HUES64 (cell line): ENCODE data around the gene LARP1.
"Not testable (repeated sequence)": the region's sequence is repeated elsewhere in the genome, so short reads cannot be mapped to it uniquely, and the experiment has no call there.

Experiments
- H3K27ac ChIP-seq: 2 replicates; pipeline ENCODE4 v1.7.0; 2013; ENCODE audit warnings: low read depth, low read length, inconsistent platforms
- H3K27me3 ChIP-seq: 2 replicates; pipeline ENCODE4 v1.6.1; 2013; ENCODE audit warnings: mild to moderate bottlenecking, low read length; ENCODE audit not compliant: insufficient read depth
- H3K36me3 ChIP-seq: 2 replicates; pipeline ENCODE4 v1.6.1; 2013; ENCODE audit warnings: mild to moderate bottlenecking, low read length; ENCODE audit not compliant: insufficient read depth
- H3K4me1 ChIP-seq: 2 replicates; pipeline ENCODE4 v1.6.1; 2013; ENCODE audit warnings: mild to moderate bottlenecking, low read length, moderate library complexity; ENCODE audit not compliant: insufficient read depth
- H3K4me3 ChIP-seq: 2 replicates; pipeline ENCODE4 v1.5.1; 2013; ENCODE audit warnings: mild to moderate bottlenecking, low read length, moderate library complexity
- H3K9ac ChIP-seq: 2 replicates; pipeline ENCODE4 v1.6.1; 2013; ENCODE audit warnings: mild to moderate bottlenecking, low read depth, low read length
- H3K9me3 ChIP-seq: 2 replicates; pipeline ENCODE4 v1.6.1; 2013; ENCODE audit warnings: low read depth, low read length; ENCODE audit not compliant: insufficient read depth
- WGBS: fragments of 150-250, 120-280 bp; methylation state at CpG from one replicate; pipeline ENCODE4 v1.1.7; 2013; ENCODE audit warnings: missing lambda C conversion rate; 5-methylcytosine and 5-hydroxymethylcytosine counted together

LARP1 gene

DNA sequence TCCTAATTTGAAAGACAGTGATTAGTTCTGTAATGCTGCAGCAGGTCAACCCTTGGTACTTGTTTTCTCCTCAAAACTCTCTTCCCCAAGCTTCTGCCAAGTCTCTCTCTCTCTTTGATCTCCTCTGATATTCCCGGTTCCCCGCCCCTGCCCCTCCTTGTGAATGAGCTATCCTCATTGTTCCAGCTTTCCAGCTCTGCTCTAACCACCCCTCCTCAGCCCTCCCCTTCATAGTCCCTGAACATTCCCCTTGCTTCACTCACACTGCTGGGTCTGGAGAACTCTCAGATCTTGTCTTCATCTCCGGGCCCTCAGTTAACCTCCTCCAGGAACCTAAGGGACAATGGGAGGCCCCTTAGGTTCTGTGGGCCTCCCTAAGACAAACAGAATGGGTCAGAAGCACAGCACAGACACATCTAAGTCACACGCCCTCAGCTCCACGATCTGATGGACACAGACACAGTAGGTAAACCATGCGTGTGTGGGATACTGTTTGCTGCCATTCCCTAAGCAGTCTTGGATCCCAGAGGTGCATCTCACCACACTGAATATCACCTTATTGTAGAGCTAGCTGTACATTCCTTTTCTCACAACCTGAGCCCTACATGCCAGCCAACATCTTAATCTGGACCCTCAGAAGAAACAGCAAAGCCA, 17.4 kb upstream of the LARP1 start:
- Histone ChIP-seq H3K9me3 (no peaks in the 10 kb centered on the region), H3K36me3 (no peaks in the 10 kb centered on the region), H3K27me3 (no peaks in the 10 kb centered on the region), H3K27ac (no peak overlapping the region), H3K9ac (no peak overlapping the region), H3K4me3 (no peak overlapping the region), H3K4me1 (peaks cover 10% of the 10 kb centered on the region)
- WGBS, result 51% methylated on average over 6 of the region's 6 CpGs

DNA sequence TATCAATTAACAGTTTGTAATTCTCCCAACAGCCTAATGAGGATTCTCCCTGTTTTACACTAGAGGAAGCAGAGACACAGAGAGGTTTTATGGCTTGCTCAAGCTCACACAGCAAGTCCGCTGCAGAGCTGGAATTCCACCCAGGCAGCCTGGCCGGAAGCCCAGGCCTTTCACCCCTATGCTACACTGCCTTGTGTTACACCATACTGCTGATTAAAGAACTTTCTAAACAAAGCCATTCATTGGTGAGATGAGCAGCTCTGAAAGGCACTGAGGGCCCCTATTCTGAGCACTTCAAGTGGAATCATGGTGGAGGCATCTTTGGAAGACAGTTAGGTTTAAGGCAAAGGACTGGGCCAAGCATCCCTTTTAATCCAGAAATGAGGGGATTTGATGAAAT, 14.7 kb upstream of the LARP1 start:
- no peaks in the 10 kb centered on the region for H3K9me3 ChIP-seq

DNA sequence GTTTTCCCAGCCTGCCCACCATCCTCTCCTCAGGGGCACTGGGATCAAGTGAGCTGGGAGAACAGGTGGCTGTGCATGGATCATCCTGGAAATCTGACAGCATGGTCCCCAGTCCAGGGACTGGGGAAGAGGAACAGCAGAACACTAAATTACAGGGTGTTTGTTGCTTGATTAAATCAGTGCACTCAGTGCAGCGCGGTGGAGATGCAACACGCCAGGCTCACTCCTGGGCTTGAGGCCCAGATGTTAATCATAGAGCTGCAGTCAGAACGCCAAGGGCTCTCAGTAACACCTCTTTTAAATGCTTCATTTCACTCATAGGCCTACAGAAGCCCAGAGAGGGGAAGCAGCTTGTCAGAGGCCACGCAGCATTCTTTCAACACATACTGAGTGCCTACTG, 14.2 kb upstream of the LARP1 start:
- no peak overlapping the region for H3K4me3 ChIP-seq
- no peak overlapping the region for H3K9ac ChIP-seq
- WGBS, result 90% methylated on average over 5 of the region's 5 CpGs
- no peaks in the 10 kb centered on the region for H3K36me3 ChIP-seq
- no peaks in the 10 kb centered on the region for H3K27me3 ChIP-seq
- no peaks in the 10 kb centered on the region for H3K9me3 ChIP-seq
- H3K27ac ChIP-seq, result no peak overlapping the region
- peaks cover 17% of the 10 kb centered on the region for H3K4me1 ChIP-seq

More for the DNA sequence above, 14.7 kb upstream of the LARP1 start:
- Histone ChIP-seq H3K4me3 (no peak overlapping the region), H3K9ac (no peak overlapping the region), H3K27me3 (no peaks in the 10 kb centered on the region), H3K27ac (no peak overlapping the region), H3K36me3 (no peaks in the 10 kb centered on the region), H3K4me1 (peaks cover 17% of the 10 kb centered on the region)
- 81% methylated on average over 2 of the region's 2 CpGs for WGBS

DNA sequence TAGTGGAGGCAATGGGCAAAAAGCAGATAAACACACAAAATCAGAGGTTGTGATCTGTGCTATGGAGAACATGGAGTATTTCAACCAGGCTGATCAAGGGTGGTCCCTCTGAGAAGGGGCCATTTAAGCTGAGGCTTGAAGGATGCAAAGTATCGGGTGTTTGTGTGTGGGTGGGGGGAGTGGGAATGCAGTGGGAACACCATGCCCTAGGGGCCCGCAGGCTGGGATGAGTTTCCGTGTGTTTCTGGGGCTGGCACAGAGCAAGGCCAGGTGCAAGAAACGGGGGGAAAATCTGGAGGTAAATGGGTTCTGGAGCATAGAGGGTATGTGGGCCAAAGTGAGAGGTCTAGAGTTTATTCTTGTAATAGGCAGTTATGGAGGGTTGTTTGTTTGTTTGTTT, 13.8 kb upstream of the LARP1 start:
- Histone ChIP-seq H3K4me1 (peaks cover 17% of the 10 kb centered on the region), H3K27me3 (no peaks in the 10 kb centered on the region), H3K9me3 (no peaks in the 10 kb centered on the region), H3K9ac (no peak overlapping the region), H3K4me3 (no peak overlapping the region), H3K36me3 (no peaks in the 10 kb centered on the region), H3K27ac (no peak overlapping the region)
- 86% methylated on average over 4 of the region's 4 CpGs for WGBS

DNA sequence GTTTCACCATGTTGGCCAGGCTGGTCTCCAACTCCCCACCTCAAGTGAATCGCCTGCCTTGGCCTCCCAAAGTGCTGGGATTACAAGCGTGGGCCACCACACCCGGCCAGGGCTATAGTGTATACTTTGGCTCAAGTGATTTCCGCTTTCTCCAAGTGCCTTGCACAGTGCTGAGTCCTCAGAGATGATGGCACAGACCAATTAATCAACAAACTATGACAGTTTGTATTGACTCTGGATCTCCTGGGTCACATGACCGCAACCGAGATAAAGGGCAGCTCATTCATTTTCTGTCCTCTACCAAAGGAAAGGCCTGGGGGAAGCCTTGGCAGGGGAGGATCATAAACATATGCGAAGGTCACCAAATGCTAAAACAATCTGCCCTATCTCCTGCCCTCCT, 11.4 kb upstream of the LARP1 start:
- Histone ChIP-seq H3K36me3 (no peaks in the 10 kb centered on the region), H3K4me1 (peaks cover 17% of the 10 kb centered on the region), H3K9ac (no peak overlapping the region), H3K4me3 (no peak overlapping the region), H3K9me3 (no peaks in the 10 kb centered on the region), H3K27ac (no peak overlapping the region), H3K27me3 (no peaks in the 10 kb centered on the region)
- whole genome bisulfite sequencing, result 91% methylated on average over 7 of the region's 7 CpGs

DNA sequence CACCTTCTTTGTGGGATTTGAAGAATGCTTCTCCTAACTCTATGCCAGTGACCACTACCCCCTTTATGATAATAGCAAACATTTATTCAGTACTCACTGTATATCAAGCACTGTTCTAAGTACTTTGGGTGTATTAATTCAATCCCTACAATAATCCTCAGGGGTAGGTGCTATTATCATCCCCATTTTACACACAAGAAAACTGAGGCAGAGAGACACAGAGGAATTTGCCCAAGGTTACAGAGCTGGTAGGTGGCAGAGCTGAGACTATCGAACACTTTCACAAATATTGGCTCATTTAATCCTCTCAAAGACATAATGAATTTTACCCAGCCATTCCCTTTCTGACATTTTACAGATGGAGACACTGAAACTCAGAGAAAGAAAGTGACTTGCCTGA, 9.8 kb upstream of the LARP1 start:
- H3K27ac ChIP-seq, result no peak overlapping the region
- no peak overlapping the region for H3K4me3 ChIP-seq
- 95% methylated on average over 1 of the region's 1 CpG for WGBS
- no peaks in the 10 kb centered on the region for H3K27me3 ChIP-seq
- H3K9ac ChIP-seq, result no peak overlapping the region
- peaks cover 23% of the 10 kb centered on the region for H3K4me1 ChIP-seq
- H3K36me3 ChIP-seq, result no peaks in the 10 kb centered on the region
- no peaks in the 10 kb centered on the region for H3K9me3 ChIP-seq

DNA sequence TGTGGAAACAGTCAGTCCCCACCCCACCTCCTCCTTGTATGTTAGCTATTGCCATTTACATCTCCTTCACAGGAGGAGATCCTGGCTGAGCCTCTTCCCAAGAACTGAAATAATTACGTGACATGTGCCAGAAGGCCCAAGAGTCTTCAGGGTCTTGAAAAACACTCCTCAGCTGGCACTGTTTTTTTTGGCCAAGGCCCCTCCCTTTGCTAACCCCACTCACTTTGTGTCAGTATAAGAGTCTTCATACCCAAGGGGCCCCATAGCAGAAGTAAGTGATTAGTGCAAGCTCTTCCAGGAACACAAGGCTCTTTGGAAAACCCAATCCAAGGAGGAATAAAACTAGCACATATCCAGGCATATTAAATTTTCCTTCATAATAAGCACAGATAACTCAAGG, 5.7 kb upstream of the LARP1 start:
- Histone ChIP-seq H3K4me3 (no peak overlapping the region), H3K9ac (no peak overlapping the region), H3K27ac (no peak overlapping the region), H3K36me3 (no peaks in the 10 kb centered on the region), H3K4me1 (peaks cover 19% of the 10 kb centered on the region), H3K9me3 (no peaks in the 10 kb centered on the region), H3K27me3 (no peaks in the 10 kb centered on the region)
- 58% methylated on average over 1 of the region's 1 CpG for WGBS

DNA sequence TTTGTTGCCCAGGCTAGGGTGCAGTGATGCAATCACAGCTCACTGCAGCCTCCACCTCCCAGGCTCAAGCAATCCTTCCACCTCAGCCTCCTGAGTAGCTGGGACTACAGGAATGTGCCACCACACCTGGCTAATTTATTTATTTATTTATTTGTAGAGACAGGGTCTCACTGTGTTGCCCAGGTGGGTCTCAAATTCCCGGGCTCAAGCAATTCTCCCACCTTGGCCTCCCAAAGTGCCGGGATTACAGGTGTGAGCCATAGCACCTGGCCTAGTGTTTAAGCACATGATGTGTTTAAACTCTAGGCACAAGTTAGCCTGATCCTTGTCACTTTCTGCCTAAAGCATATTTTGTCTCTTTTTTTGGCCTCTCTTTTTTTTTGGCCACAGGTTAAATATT, 4.5 kb upstream of the LARP1 start:
- H3K27ac ChIP-seq, H3K36me3 ChIP-seq, H3K9me3 ChIP-seq, H3K9ac ChIP-seq, H3K27me3 ChIP-seq, H3K4me3 ChIP-seq: not testable (repeated sequence)
- peaks cover 19% of the 10 kb centered on the region for H3K4me1 ChIP-seq
- WGBS, result 94% methylated on average over 2 of the region's 2 CpGs

DNA sequence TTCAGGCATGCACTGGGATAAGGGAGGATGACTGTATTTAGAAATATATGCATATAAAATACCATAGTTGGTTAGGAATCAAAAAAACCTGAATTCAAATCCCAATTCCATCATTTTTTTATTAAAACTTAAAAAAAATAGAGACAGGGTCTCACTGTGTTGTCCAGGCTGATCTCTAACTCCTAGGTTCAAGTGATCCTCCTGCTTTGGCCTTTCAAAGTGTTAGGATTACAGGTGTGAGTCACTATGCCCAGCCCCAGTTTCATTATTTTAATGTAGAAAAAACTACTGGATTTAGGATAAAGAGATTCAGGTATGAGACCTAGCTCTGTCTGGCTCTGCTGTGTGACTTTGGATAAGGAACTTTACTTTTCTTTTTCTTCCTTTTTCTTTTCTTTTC, 3.3 kb upstream of the LARP1 start:
- no peaks in the 10 kb centered on the region for H3K36me3 ChIP-seq
- no peak overlapping the region for H3K27ac ChIP-seq
- H3K9me3 ChIP-seq, result no peaks in the 10 kb centered on the region
- peaks cover 19% of the 10 kb centered on the region for H3K4me1 ChIP-seq
- H3K4me3 ChIP-seq, result no peak overlapping the region
- H3K27me3 ChIP-seq, result no peaks in the 10 kb centered on the region
- no peak overlapping the region for H3K9ac ChIP-seq

DNA sequence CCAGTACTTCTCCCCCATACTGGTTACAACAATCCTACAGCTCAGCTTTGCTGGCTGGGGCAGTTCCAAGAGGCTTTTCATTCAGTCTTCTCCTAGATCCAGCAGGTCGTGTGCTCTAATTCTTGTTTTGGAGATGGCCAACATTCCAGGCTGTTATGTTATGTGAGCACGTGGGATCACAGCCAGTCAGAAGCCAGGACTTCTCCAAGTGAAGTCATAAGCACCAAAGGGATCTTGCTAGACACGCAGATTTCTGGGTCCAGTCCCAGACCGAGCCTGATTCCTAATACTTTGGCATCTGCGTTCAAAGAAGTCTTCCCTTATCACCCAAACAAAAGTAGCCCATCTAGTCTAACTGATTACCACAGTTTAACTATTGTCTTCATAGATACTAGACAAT, 1.4 kb upstream of the LARP1 start:
- Histone ChIP-seq H3K27me3 (no peaks in the 10 kb centered on the region), H3K36me3 (no peaks in the 10 kb centered on the region), H3K4me3 (peak overlapping the region; percentile 53; the same call in 1 of the 2 replicates), H3K4me1 (peaks cover 28% of the 10 kb centered on the region), H3K27ac (no peak overlapping the region; the same call in 1 of the 2 replicates), H3K9ac (peak overlapping the region; percentile 86; the same call in 1 of the 2 replicates), H3K9me3 (no peaks in the 10 kb centered on the region)
- 75% methylated on average over 5 of the region's 5 CpGs for WGBS

DNA sequence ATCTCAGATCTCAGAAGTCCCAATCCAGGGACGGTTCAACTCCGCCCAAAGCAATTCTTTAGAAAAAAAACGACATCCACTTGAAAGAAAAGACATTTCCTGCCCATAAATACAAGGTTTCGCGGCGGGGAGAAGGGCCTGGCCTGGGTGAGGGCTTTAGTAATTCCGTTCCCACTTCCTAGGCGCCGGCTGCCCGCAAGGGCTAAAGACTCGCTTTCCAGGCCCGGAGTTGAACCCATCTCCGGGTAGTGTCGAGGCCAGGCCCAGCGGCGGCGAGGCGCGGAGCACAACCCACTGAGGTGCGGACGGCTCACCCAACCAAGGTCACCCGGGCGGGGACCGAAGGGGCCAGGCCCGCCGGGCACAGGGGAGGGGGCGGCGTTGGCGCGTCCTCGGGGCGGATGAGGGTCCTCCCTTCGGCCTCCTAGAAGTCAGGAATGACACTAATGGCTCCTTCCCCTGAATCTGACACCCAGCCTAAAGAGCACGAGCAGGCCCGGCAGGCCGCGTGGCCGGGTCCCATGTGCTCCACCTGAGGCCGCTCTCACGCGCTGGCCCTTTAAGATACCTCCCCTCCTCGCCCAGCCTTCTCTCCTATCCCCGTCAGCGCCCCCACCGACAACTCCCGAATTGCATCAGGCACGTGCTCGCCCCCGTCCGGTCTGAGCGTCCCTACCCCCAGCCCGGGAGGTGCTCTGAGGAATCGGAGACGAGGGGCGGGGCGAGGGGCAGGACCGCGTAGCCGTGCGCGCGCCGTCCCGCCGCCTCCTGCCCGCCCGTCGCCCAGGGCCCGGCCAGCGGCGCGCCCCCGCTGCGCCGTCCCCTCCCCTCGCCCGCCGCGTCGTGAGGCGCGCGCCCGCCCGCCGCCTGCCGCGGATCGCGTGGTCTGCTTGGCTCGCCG, 467 bp upstream of the LARP1 start:
- Histone ChIP-seq H3K4me3 (peak overlapping the region; percentile 53), H3K36me3 (no peaks in the 10 kb centered on the region), H3K27me3 (no peaks in the 10 kb centered on the region), H3K27ac (peak overlapping the region; percentile 97), H3K9ac (peak overlapping the region; percentile 86), H3K9me3 (no peaks in the 10 kb centered on the region), H3K4me1 (peaks cover 31% of the 10 kb centered on the region)
- 2% methylated on average over 82 of the region's 92 CpGs for WGBS
